ENCODE results near the gene KPNA6. TPM values are rescaled to one million over a fixed set of nuclear protein-coding genes. Genes with fewer than 3 reads are reported as not detected.

KPNA6 gene
- 39.9 and 47.5 TPM in 2 replicates for total RNA-seq

DNA sequence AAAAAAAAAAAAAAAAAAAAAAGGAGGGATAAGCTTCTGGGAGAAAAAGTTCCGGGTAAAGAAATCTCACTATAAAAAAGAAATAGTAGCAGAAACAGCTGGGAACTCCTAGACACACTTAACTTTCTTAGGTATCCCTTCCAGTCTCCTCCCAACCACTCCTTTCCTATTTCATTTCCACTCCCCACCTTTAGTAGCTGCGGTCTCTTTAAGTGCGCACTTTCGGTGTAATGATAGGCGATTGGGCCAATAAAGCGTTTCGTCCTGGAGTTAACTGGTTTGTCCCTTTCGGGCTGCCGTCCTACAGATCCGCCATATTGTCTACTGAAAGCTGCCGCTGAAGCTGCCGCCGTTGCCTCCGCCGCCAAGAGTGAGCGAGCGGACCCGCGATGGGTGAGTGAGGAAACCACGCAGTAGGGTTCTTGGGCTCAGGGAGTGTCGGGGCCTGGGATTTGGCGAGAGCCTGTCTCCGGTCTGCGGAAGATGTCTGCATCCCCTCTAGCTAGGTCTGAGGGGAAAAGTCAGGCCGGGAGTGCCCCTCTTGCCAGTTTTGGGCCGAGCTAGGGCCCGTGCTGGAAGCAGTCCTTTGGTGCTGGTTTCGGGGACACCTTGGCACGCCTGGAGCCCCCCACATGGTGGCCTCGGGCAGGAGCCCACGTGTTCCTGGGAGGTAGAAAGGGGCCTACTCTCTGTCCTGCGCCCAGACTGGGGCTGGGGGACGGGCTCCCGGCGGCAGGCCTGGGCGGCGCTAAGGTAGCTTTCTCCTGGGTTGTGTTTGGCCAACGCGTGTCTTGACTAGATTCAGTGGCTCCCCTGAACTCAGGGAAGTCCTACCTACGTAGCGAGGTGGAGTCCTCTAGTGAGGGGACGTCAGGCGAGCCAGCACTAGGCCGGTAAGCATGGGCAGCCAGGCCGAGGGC is at the start of gene KPNA6:
KPNA6 (plus strand) TSS at position 315 of the 920 bp plus-strand sequence; CDS start at position 390, 75 bp downstream.

GRCh38 chr1:32072622-32073298 is 35.1 kb upstream of the KPNA6 start, which contains the start of gene TMEM39B:
TMEM39B (plus strand) TSS chr1:32072939; CDS start chr1:32073048, 109 bp downstream.

GRCh38 chr1:32179443-32180185 is 71.8 kb downstream of the KPNA6 start, which contains the start of gene TXLNA:
TXLNA (plus strand) TSS chr1:32179675; CDS start chr1:32180346, 671 bp downstream.

GRCh38 chr1:32200226-32201010 is 92.6 kb downstream of the KPNA6 start, which contains the start of gene CCDC28B:
CCDC28B (plus strand) TSS chr1:32200595; CDS start chr1:32201936, 1,341 bp downstream.

DNA sequence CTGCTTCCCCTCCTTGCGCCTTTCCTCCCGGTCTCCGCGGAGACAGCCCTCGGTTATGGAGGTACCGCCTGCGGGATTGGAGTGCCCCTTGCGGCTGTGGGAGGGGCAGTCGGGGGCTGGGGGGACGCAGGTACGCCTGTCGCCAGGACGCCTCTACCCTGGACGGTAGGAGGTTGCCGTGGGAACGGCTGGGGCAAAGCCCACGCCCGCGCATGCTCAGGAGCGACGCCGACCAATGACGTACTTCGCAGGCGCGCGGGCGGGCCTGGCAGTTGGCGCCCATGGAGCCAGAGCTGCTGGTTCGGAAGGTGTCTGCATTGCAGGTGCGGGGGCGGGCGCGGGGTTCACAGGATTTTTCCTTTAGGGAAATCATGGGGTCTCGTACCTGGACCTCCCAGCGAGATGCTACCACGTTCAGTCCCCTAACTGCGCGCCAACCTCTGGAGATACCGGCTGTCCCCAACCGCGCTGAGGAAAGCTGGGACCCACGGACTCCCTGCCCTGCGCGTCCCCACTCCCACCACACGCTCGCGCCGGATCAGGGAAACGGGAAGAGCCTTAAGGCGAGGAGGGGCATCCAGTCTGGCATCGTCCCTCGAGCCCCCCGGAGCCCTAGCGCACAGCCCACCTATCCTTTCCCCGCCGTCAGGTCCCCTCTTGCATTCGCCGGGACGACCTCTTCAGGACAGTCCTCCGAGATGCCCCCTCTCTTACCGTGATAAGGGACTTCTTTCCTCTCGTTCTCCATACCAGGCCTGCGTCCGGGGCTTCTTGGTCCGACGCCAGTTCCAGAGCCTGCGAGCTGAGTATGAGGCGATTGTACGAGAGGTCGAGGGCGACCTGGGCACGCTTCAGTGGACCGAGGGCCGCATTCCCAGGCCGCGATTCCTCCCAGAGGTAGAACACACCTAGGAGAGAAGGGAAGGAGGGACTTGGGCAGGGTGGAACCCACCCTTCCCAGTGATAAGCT is 97.8 kb downstream of the KPNA6 start, which contains the start of gene IQCC:
IQCC (plus strand) TSS at position 271 of the 970 bp plus-strand sequence; CDS start at position 282, 11 bp downstream.

DNA sequence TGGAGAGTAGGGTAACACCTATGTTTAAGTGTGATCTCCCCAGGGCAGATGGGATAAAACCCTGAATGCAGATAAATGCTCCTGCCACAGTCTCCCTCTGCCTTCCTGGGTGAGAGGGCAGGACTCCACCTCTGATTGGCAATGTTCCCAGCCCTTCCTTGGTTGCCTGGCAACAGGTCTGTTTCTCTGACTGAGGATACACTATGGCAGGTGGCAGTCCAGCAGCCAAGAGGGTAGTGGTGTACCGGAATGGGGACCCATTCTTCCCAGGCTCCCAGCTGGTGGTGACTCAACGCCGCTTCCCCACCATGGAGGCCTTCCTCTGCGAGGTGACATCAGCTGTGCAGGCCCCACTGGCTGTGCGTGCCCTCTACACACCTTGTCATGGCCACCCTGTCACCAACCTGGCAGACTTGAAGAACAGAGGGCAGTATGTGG is 101.1 kb downstream of the KPNA6 start, which contains the start of gene DCDC2B:
DCDC2B (plus strand) TSS at position 199 of the 438 bp plus-strand sequence; CDS start at position 204, 5 bp downstream.

GRCh38 chr1:32221980-32222755 is 114.3 kb downstream of the KPNA6 start, which contains the start of the genes EIF3I and TMEM234:
EIF3I (plus strand) TSS chr1:32222407; CDS start chr1:32222442, 35 bp downstream.
TMEM234 (minus strand) TSS chr1:32222353; CDS start chr1:32222322, 31 bp downstream.

Other genes with a start within 250 kb of the KPNA6 start
- gene PTP4A2, start 169.7 kb upstream of the KPNA6 start, total RNA-seq, result 312 and 322 TPM in 2 replicates
- gene KHDRBS1, start 94.2 kb upstream of the KPNA6 start, total RNA-seq, result 52.9 and 108 TPM in 2 replicates
- gene TMEM39B, start 35.1 kb upstream of the KPNA6 start, total RNA-seq, result 5.5 and 7.1 TPM in 2 replicates
- 81.4 and 120 TPM in 2 replicates for gene TXLNA, start 71.6 kb downstream of the KPNA6 start, total RNA-seq
- 8.1 and 12.4 TPM in 2 replicates for gene CCDC28B, start 92.5 kb downstream of the KPNA6 start, total RNA-seq
- gene IQCC, start 97.6 kb downstream of the KPNA6 start, total RNA-seq, result 1.5 and 2.0 TPM in 2 replicates
- not detected in 2 replicates for gene DCDC2B, start 101.0 kb downstream of the KPNA6 start, total RNA-seq
- gene TMEM234, start 114.3 kb downstream of the KPNA6 start, total RNA-seq, result 20.5 and 22.3 TPM in 2 replicates
- gene EIF3I, start 114.4 kb downstream of the KPNA6 start, total RNA-seq, result 426 and 471 TPM in 2 replicates
- gene FAM167B, start 139.2 kb downstream of the KPNA6 start, total RNA-seq, result 0.29 and 0.66 TPM in 2 replicates
- not detected in 2 replicates for gene LCK, start 143.2 kb downstream of the KPNA6 start, total RNA-seq
- gene HDAC1, start 184.0 kb downstream of the KPNA6 start, total RNA-seq, result 89.2 and 99.5 TPM in 2 replicates
- 7.3 and 20.5 TPM in 2 replicates for gene MARCKSL1, start 228.2 kb downstream of the KPNA6 start, total RNA-seq

Data from smooth muscle cell of trachea (primary cell).